Activated T-cell treated with anti-CD3 and anti-CD28 coated beads, Interleukin-2, amount 50 U/mL, for 48 hours (primary cell): ENCODE measurements around the gene ARVCF.
"Not testable (repeated sequence)": the region's sequence is repeated elsewhere in the genome, so short reads cannot be mapped to it uniquely, and the experiment has no call there.

ENCODE experiments used
- DNase-seq, 2 experiments: peaks; one replicate each; pipeline ENCODE4 v3.0.0-alpha.2; 2020

Gene ARVCF

GRCh38 chr22:19931514-19931913 is 85.1 kb downstream of the ARVCF start:
- DNase-seq = no peak

- peak in 1 of 2 experiments; percentile 33 for DNase-seq
Observed at GRCh38 chr22:19930551-19931486, 85.8 kb downstream of the ARVCF start.

GRCh38 chr22:19929586-19930550 is 86.8 kb downstream of the ARVCF start:
- DNase-seq = no peak

GRCh38 chr22:19928207-19928606 is 88.4 kb downstream of the ARVCF start:
- DNase-seq = no peak

GRCh38 chr22:19927696-19928095 is 88.9 kb downstream of the ARVCF start:
- no peak for DNase-seq

- DNase-seq = not testable (repeated sequence)
Observed at GRCh38 chr22:19926028-19926427, 90.6 kb downstream of the ARVCF start.

GRCh38 chr22:19923914-19924513 is 92.6 kb downstream of the ARVCF start:
- DNase-seq = no peak

- no peak for DNase-seq
Observed at GRCh38 chr22:19921544-19922081, 95.0 kb downstream of the ARVCF start.
